ENCODE results near the gene ACER3.

Gene ACER3

DNA sequence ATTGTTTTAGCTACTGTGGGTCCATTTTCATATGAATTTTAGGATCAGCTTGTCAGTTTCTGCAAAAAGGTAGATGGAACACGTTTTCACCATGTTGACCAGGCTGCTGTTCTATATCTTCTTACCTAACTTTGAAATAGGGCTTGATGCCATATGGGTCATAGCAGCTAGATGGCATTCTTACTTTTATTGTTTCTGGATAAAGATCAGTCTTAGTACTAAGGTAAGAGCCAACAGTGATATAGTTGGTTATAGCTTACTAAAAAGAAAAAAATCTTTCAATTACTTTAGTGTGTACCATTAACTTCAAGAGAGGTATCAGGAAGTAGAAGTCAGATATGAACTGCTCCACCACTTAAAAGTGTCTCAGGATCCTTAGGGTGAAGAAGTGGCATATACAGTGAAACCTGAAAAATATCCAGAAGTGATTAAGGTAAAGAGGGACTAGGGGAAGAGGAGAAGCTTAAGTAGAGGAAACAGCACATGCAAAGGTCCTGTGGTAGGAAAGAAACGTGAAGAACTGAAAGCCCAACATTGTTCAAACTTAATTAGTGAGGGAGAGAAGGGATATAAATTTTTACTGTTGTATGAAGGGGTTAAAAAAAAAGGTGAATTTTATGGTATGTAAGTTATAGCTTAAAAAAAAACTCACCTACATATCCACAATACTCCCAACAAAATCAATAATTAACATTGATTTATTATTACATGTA lies 113.6 kb downstream of the ACER3 start:
- Mint-ChIP-seq H3K9me3 (no peaks in the 10 kb centered on the region), H3K27me3 (no peaks in the 10 kb centered on the region), H3K4me3 (no peak overlapping the region), H3K4me1 (no peaks in the 10 kb centered on the region), H3K36me3 (ENCODE audit: insufficient read depth) (peaks cover 2% of the 10 kb centered on the region), H3K27ac (ENCODE audit: low read depth) (no peak overlapping the region)
- ATAC-seq (replicated peaks; ENCODE audit: extremely low read depth, poor library complexity, severe bottlenecking) (no peak), DNase-seq (ENCODE audit: low spot score in 2 of 2) (no peak)

DNA sequence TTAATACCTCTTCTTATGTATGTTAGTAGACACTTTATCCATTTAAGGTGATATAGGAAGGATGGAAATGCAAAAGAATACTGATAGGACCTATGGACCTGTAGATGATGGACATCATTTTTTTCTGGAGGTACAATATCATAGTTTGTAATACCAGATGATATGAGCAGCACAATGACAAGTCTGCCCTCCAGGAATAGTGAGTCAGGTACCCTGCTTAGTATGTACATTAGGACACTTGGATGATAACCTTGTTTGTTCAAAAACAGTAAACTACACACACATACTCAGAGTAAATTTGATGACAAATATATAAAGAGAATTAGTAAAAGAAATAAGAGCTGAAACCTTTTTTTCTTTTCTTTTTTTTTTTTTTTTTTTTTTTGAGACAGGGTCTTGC lies 114.8 kb downstream of the ACER3 start:
- no peaks in the 10 kb centered on the region for H3K9me3 Mint-ChIP-seq

DNA sequence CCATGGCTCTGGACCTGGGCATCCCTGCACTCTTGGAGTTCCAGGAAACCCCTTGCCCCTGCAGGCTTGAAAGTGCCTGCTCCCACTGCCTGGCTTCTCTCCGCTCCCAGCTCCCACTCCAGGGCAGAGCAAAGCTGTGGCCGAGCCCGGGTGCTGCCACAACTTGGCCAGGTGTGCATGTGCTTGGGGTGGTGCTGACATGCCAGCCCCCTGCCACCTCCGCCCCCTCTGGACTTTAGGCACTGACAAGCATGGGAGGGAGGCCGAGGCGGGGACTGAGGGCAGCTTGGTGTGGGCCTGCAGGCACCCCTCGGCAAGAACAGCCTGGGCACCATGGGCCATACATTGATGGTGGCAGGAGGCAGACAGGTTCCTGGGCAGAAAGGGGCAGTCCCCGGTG lies 117.1 kb downstream of the ACER3 start:
- Mint-ChIP-seq H3K4me1 (no peaks in the 10 kb centered on the region), H3K36me3 (ENCODE audit: insufficient read depth) (peaks cover 2% of the 10 kb centered on the region), H3K27me3 (no peaks in the 10 kb centered on the region), H3K9me3 (no peaks in the 10 kb centered on the region), H3K4me3 (no peak overlapping the region), H3K27ac (ENCODE audit: low read depth) (no peak overlapping the region)
- ATAC-seq (replicated peaks; ENCODE audit: extremely low read depth, poor library complexity, severe bottlenecking) = no peak
- no peak for DNase-seq (ENCODE audit: low spot score in 2 of 2)

More for the DNA sequence above, 114.8 kb downstream of the ACER3 start:
- no peak overlapping the region for H3K27ac Mint-ChIP-seq (ENCODE audit: low read depth)
- H3K27me3 Mint-ChIP-seq = no peaks in the 10 kb centered on the region
- no peaks in the 10 kb centered on the region for H3K4me1 Mint-ChIP-seq
- H3K4me3 Mint-ChIP-seq = no peak overlapping the region
- DNase-seq (ENCODE audit: low spot score in 2 of 2) = no peak
- no peak for ATAC-seq (replicated peaks; ENCODE audit: extremely low read depth, poor library complexity, severe bottlenecking)
- H3K36me3 Mint-ChIP-seq (ENCODE audit: insufficient read depth) = peaks cover 2% of the 10 kb centered on the region

DNA sequence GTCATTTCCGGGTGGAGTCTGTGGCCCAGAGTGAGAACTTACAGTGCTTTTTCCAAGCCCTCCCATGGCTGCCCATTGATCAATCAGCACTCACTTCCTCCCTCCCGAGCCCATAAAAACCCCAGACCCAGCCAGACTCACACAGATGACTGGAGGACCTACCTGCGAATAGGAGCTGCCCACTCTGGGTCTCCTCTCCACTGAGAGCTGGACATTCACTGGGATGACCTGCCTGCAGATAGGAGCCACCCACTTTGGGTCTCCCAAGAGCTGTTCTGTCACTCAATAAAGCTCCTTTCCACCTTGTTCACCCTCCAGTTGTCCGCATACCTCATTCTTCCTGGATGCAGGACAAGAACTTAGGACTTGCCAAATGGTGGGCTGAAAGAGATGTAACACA lies 117.5 kb downstream of the ACER3 start:
- Mint-ChIP-seq H3K27me3 (no peaks in the 10 kb centered on the region), H3K4me1 (no peaks in the 10 kb centered on the region), H3K36me3 (ENCODE audit: insufficient read depth) (peaks cover 2% of the 10 kb centered on the region), H3K27ac (ENCODE audit: low read depth) (no peak overlapping the region), H3K9me3 (no peaks in the 10 kb centered on the region), H3K4me3 (no peak overlapping the region)
- no peak for ATAC-seq (replicated peaks; ENCODE audit: extremely low read depth, poor library complexity, severe bottlenecking)
- DNase-seq (ENCODE audit: low spot score in 2 of 2) = no peak

DNA sequence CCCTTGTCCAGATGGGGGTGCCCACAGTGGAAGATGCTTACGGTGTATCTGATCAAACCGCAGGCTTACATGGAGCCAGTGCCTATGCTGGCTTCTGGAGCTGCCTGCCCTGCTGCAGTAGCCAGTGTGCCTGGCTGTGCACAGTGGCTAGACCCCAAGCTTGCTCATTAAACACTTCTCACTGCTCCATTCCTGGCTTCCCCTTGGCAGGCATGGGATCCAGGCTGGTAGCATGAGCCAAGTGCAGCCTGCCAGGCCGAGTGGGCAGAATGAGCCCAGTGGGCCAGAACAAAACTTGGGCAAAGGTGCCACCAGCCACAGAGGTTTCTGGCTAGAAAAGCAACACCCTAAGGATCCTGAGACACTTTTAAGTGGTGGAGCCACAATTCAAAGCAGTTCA lies 118.1 kb downstream of the ACER3 start:
- no peak for ATAC-seq (replicated peaks; ENCODE audit: extremely low read depth, poor library complexity, severe bottlenecking)
- no peak overlapping the region for H3K4me3 Mint-ChIP-seq
- no peak overlapping the region for H3K27ac Mint-ChIP-seq (ENCODE audit: low read depth)
- DNase-seq (ENCODE audit: low spot score in 2 of 2) = no peak
- no peaks in the 10 kb centered on the region for H3K9me3 Mint-ChIP-seq
- H3K27me3 Mint-ChIP-seq = no peaks in the 10 kb centered on the region
- no peaks in the 10 kb centered on the region for H3K4me1 Mint-ChIP-seq
- peaks cover 4% of the 10 kb centered on the region for H3K36me3 Mint-ChIP-seq (ENCODE audit: insufficient read depth)

DNA sequence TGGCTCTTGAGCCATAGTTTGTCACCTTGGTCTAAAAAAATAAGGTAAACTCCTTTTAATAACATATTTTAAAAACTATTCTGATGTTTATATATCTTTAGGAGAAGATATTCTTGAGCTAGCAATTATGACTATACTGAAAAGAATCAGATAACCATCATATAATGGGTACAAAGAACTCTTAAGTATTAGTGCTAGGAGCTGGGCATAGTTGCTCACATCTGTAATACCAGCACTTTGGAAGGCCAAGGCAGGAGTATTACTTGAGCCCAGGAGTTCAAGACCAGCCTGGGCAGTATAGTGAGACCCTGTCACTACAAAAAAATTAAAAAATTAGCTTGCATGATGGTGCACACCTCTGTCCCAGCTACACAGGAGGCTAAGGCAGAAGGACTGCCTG lies 119.5 kb downstream of the ACER3 start:
- Mint-ChIP-seq H3K9me3 (no peaks in the 10 kb centered on the region), H3K36me3 (ENCODE audit: insufficient read depth) (peaks cover 4% of the 10 kb centered on the region), H3K27ac (ENCODE audit: low read depth) (no peak overlapping the region), H3K4me3 (no peak overlapping the region), H3K4me1 (no peaks in the 10 kb centered on the region), H3K27me3 (no peaks in the 10 kb centered on the region)
- ATAC-seq (replicated peaks; ENCODE audit: extremely low read depth, poor library complexity, severe bottlenecking) (no peak), DNase-seq (ENCODE audit: low spot score in 2 of 2) (no peak)

DNA sequence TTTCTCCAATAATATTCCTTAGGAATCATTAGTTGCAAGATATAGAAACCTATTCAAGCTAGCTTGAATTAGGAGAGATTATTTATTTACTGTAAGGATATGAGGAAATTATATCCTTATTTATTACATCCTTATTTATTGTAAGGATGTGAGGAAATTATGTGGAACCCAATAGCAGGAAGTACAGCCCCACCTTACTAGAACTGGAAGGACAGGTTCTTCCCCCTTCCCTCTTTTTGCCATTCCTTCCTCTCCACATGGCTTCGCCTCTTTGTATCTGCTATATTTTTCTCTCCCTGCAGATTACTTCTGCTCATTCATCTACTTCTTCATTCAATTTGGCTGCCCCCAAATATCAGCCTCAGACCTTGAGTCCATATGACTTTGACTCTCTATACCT lies 124.0 kb downstream of the ACER3 start:
- no peaks in the 10 kb centered on the region for H3K27me3 Mint-ChIP-seq
- no peaks in the 10 kb centered on the region for H3K9me3 Mint-ChIP-seq
- H3K27ac Mint-ChIP-seq (ENCODE audit: low read depth) = no peak overlapping the region
- no peaks in the 10 kb centered on the region for H3K4me1 Mint-ChIP-seq
- peaks cover 4% of the 10 kb centered on the region for H3K36me3 Mint-ChIP-seq (ENCODE audit: insufficient read depth)
- ATAC-seq (replicated peaks; ENCODE audit: extremely low read depth, poor library complexity, severe bottlenecking) (no peak), DNase-seq (ENCODE audit: low spot score in 2 of 2) (no peak)
- H3K4me3 Mint-ChIP-seq = no peak overlapping the region

DNA sequence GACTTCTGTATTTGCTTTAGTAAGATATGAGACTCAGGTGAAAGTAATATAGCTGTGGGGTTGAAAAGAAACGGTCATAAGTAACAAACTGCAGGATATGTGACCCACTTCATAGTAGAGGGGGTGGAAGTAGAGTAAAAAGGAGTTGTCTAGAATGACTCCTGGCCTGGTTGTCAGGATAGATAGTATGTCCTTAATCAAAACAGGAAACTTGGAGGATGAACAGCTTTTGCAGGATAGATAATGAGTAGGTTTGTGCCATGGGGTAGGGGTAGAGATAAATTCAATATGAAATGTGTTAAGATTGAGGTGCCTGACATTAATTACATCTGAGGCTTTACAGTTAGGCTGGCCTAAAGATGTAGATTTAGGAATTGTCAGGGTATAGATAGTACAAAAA lies 126.5 kb downstream of the ACER3 start:
- no peak for ATAC-seq (replicated peaks; ENCODE audit: extremely low read depth, poor library complexity, severe bottlenecking)
- H3K4me3 Mint-ChIP-seq = no peak overlapping the region
- no peak overlapping the region for H3K27ac Mint-ChIP-seq (ENCODE audit: low read depth)
- peaks cover 4% of the 10 kb centered on the region for H3K36me3 Mint-ChIP-seq (ENCODE audit: insufficient read depth)
- H3K9me3 Mint-ChIP-seq = no peaks in the 10 kb centered on the region
- H3K4me1 Mint-ChIP-seq = no peaks in the 10 kb centered on the region
- H3K27me3 Mint-ChIP-seq = no peaks in the 10 kb centered on the region
- DNase-seq (ENCODE audit: low spot score in 2 of 2) = no peak

DNA sequence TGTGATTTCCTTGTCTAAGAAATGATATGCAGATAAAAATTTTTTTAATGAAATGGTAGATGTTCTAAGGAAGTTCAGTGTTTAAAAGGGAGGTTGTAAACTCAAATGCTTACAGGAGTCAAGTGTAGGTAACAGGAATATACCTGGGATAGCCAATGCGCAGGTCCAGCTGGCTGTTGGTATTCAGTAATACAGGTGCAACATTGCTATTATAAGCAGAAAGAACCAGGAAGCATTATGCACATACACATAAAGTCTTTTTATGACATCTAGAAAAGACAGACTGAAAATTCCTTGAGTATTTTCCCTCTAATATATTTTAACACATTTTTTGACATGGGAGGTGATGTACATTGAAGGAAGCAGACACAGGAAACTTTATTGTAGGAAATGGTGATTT lies 129.9 kb downstream of the ACER3 start:
- Mint-ChIP-seq H3K36me3 (ENCODE audit: insufficient read depth) (no peaks in the 10 kb centered on the region), H3K27ac (ENCODE audit: low read depth) (no peak overlapping the region), H3K27me3 (no peaks in the 10 kb centered on the region), H3K4me3 (no peak overlapping the region), H3K9me3 (no peaks in the 10 kb centered on the region), H3K4me1 (no peaks in the 10 kb centered on the region)
- no peak for ATAC-seq (replicated peaks; ENCODE audit: extremely low read depth, poor library complexity, severe bottlenecking)
- DNase-seq (ENCODE audit: low spot score in 2 of 2) = no peak

DNA sequence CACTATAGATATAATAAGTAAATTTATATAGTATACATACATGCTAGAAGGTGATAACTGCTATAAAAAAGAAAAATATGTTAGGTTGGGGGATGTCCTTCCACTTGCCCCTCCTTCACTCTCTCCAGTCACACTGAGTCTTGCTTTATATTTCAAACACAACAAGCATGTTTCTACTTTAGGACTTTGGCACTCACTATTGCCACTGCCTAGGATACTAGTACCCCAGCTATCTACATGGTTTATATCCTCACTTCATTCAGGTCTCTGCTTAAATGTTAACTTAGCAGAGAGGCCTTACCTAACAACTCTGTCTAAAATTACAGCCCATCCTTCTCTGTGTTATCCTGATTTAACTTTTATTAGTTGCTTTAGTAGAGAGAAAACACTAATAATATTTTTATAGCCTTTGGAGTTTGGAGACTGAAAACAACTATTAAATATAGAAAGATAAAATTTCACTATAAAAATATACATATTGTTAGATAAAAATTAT lies 134.4 kb downstream of the ACER3 start:
- DNase-seq (ENCODE audit: low spot score in 2 of 2) (no peak), ATAC-seq (replicated peaks; ENCODE audit: extremely low read depth, poor library complexity, severe bottlenecking) (no peak)
- H3K27ac Mint-ChIP-seq (ENCODE audit: low read depth) = no peak overlapping the region
- no peak overlapping the region for H3K4me3 Mint-ChIP-seq
- no peaks in the 10 kb centered on the region for H3K36me3 Mint-ChIP-seq (ENCODE audit: insufficient read depth)
- H3K9me3 Mint-ChIP-seq = no peaks in the 10 kb centered on the region
- H3K4me1 Mint-ChIP-seq = peaks cover 9% of the 10 kb centered on the region
- H3K27me3 Mint-ChIP-seq = no peaks in the 10 kb centered on the region

DNA sequence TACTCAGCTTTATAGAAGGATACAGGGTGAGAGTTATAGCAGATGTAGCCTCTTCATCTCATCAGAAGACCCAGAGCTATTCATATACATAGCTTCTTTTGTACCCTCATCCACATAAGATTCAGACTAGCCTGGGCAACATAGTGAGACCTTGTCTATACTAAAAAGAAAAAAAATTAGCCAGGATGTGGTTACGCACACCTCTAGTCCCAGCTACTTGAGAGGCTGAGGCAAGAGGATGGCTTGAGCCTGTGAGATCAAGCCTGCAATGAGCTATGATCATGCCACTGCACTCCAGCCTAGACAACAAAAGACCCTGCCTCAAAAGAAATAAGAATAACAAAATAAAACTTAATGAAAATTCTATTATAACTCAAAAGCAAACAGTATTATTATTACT lies 136.8 kb downstream of the ACER3 start:
- peaks cover 3% of the 10 kb centered on the region for H3K36me3 Mint-ChIP-seq (ENCODE audit: insufficient read depth)
- peak; percentile 75 for ATAC-seq (replicated peaks; ENCODE audit: extremely low read depth, poor library complexity, severe bottlenecking)
- H3K4me1 Mint-ChIP-seq = peaks cover 9% of the 10 kb centered on the region
- DNase-seq (ENCODE audit: low spot score in 2 of 2) = no peak
- H3K4me3 Mint-ChIP-seq = no peak overlapping the region
- H3K27me3 Mint-ChIP-seq = no peaks in the 10 kb centered on the region
- no peaks in the 10 kb centered on the region for H3K9me3 Mint-ChIP-seq
- no peak overlapping the region for H3K27ac Mint-ChIP-seq (ENCODE audit: low read depth)

DNA sequence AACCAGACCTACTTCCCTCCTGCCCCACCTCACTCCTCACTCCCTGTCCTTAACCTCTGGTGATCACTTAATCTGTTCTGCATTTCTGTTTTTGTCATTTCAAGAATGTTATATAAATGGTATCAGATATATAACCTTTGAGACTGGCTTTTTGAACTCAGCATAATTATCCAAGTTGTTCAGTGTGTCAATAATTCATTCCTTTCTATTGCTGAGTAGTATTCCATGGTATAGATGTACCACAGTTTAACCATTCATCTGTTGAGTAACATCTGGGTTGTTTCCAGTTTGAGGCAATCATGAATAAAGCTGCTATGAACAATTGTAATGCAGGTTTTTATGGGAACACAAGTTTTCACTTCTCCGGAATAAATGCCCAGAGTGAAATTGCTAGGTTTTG lies 138.9 kb downstream of the ACER3 start:
- no peak overlapping the region for H3K27ac Mint-ChIP-seq (ENCODE audit: low read depth)
- ATAC-seq (replicated peaks; ENCODE audit: extremely low read depth, poor library complexity, severe bottlenecking) (no peak), DNase-seq (ENCODE audit: low spot score in 2 of 2) (no peak)
- no peaks in the 10 kb centered on the region for H3K27me3 Mint-ChIP-seq
- no peak overlapping the region for H3K4me3 Mint-ChIP-seq
- H3K4me1 Mint-ChIP-seq = peaks cover 9% of the 10 kb centered on the region
- H3K36me3 Mint-ChIP-seq (ENCODE audit: insufficient read depth) = peaks cover 3% of the 10 kb centered on the region
- no peaks in the 10 kb centered on the region for H3K9me3 Mint-ChIP-seq

DNA sequence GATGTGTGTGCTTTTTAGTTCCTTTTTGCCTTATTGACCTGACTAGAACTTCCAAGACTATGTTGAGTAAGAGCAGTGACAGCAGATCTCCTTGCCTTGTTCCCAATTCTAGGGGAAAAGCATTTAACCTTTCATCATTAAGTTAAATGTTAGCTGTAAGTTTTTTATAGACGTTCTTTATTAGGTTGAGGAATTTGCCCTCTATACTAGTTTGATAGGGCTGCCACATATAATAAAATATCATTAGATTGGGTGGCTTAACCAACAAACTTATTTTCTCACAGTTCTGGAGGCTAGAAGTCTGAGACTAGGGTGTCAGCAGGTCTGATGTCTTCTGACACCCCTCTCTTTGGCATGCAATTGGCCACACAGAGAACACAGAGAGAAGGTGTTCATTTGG lies 140.9 kb downstream of the ACER3 start:
- no peak for DNase-seq (ENCODE audit: low spot score in 2 of 2)
- Mint-ChIP-seq H3K27me3 (no peaks in the 10 kb centered on the region), H3K4me3 (no peak overlapping the region), H3K27ac (ENCODE audit: low read depth) (no peak overlapping the region), H3K9me3 (no peaks in the 10 kb centered on the region), H3K4me1 (peaks cover 9% of the 10 kb centered on the region), H3K36me3 (ENCODE audit: insufficient read depth) (peaks cover 3% of the 10 kb centered on the region)
- no peak for ATAC-seq (replicated peaks; ENCODE audit: extremely low read depth, poor library complexity, severe bottlenecking)

Measured in central memory CD8-positive, alpha-beta T cell (primary cell).